ENCODE results near the gene B4GALT3.

GRCh38 chr1:161185732-161186311 lies 8.5 kb upstream of the B4GALT3 start:
- TF ChIP-seq CTCF (conservative IDR thresholded peaks at IDR 0.05 in 1 of 2, IDR thresholded peaks at IDR 0.05 in 1 of 2; ENCODE audit: extremely low read depth in 1 of 2, insufficient read depth in 1 of 2, low read depth in 1 of 2, low read length in 2 of 2) (no peak), EZH2 (IDR thresholded peaks at IDR 0.05; ENCODE audit: borderline replicate concordance, low read length) (no peak)
